GM12878 (cell line): ENCODE data around the gene CLCNKA. TPM values are rescaled to one million over a fixed set of nuclear protein-coding genes. Genes with fewer than 3 reads are reported as not detected.

Source experiments
- ATAC-seq: fragments of 200-7000 bp; cut with Tn5 transposase; 3 replicates; pipeline ENCODE4 v1.9.1; 2020; ENCODE audit warnings: mild to moderate bottlenecking, moderate library complexity
- BruUV-seq: library from RNA; stranded (reverse); fragments of 400-500 nt; replicated peaks from 2 replicates; lab custom pipeline; 2021; lab: Mats Ljungman, UMichigan
- CTCF ChIA-PET: fragments of 300-600 bp; sonication (Branson Sonifier 250); formaldehyde crosslinking; extraction: SDS; loops from one replicate; lab custom pipeline; 2021; ENCODE audit warnings: inconsistent platforms; lab: Yijun Ruan, JAX
- POLR2A ChIA-PET: fragments of 350-600 bp; formaldehyde crosslinking; extraction: SDS; loops from one replicate; lab custom pipeline; 2021; ENCODE audit warnings: inconsistent platforms; lab: Charles Lee
- RAD21 ChIA-PET: fragments of 300-600 bp; sonication (Branson Sonifier 250); formaldehyde crosslinking; loops from one replicate; lab custom pipeline; 2023; ENCODE audit warnings: antibody characterized with exemption; ENCODE audit not compliant: unreplicated experiment; lab: Charles Lee
- SMC1A ChIA-PET: fragments of 300-600 bp; sonication (Branson Sonifier 250); formaldehyde crosslinking; loops from one replicate; lab custom pipeline; 2023; ENCODE audit not compliant: unreplicated experiment, uncharacterized antibody; lab: Charles Lee
- DNase-seq: peaks from one replicate; pipeline ENCODE4 v3.0.0-alpha.2; 2011; ENCODE audit warnings: low read depth, low spot score
- FAIRE-seq: peaks from 3 replicates; lab custom pipeline; 2011; peaks lifted over from hg19 to GRCh38; lab: Jason Lieb, UNC
- H2AFZ ChIP-seq: 2 replicates; pipeline ENCODE4 v1.6.0; 2011; ENCODE audit warnings: low read depth, low read length, control low read depth; ENCODE audit not compliant: control insufficient read depth
- H3K27ac ChIP-seq: 2 replicates; pipeline ENCODE4 v1.5.1; 2011; ENCODE audit warnings: control low read depth; ENCODE audit not compliant: control insufficient read depth, insufficient read depth
- H3K27me3 ChIP-seq, 2 experiments: replicated peaks in 1 of 2; 2 replicates each; pipeline versions ENCODE4 v1.6.0 to v1.6.1; 2011; ENCODE audit warnings: low read length in 1 of 2; ENCODE audit not compliant: control insufficient read depth in 2 of 2, insufficient read depth in 2 of 2
- H3K36me3 ChIP-seq, 2 experiments: 2 replicates each; pipeline ENCODE4 v1.5.1; 2011; ENCODE audit warnings: low read length in 1 of 2; ENCODE audit not compliant: control insufficient read depth in 2 of 2, insufficient read depth in 2 of 2
- H3K4me1 ChIP-seq: 2 replicates; pipeline ENCODE4 v1.6.1; 2011; ENCODE audit warnings: mild to moderate bottlenecking, low read length, moderate library complexity, mixed read lengths; ENCODE audit not compliant: control insufficient read depth, insufficient read depth
- H3K4me2 ChIP-seq: 2 replicates; pipeline ENCODE4 v1.6.0; 2011; ENCODE audit warnings: control low read depth; ENCODE audit not compliant: control insufficient read depth, insufficient read depth
- H3K4me3 ChIP-seq: fragments of 200-600 bp; sonication (generic); 2 replicates; pipeline ENCODE4 v1.5.1; 2016
- H3K79me2 ChIP-seq: 2 replicates; pipeline ENCODE4 v1.6.0; 2011; ENCODE audit warnings: low read length; ENCODE audit not compliant: control insufficient read depth, insufficient read depth
- H3K9ac ChIP-seq: 2 replicates; pipeline ENCODE4 v1.8.0; 2011; ENCODE audit warnings: low read length, control low read depth, mixed read lengths; ENCODE audit not compliant: control insufficient read depth, insufficient read depth
- H3K9me3 ChIP-seq: replicated peaks from 3 replicates; pipeline ENCODE4 v1.5.1; 2011; ENCODE audit warnings: mild to moderate bottlenecking, low read length; ENCODE audit not compliant: control insufficient read depth, insufficient read depth
- H4K20me1 ChIP-seq: 2 replicates; pipeline ENCODE4 v1.6.0; 2011; ENCODE audit not compliant: control insufficient read depth, insufficient read depth
- NFXL1 ChIP-seq: fragments of 450-650 bp; IDR thresholded peaks from 2 replicates; pipeline ENCODE4 v1.6.1; 2017; ENCODE audit warnings: antibody characterized with exemption, mild to moderate bottlenecking, borderline replicate concordance
- SIX5 ChIP-seq: IDR thresholded peaks from 2 replicates; pipeline ENCODE4 v1.6.1; 2011; ENCODE audit warnings: mild to moderate bottlenecking, low read depth, low read length, moderate library complexity; ENCODE audit not compliant: severe bottlenecking
- SMC3 ChIP-seq: IDR thresholded peaks from 2 replicates; pipeline ENCODE4 v1.6.1; 2011; ENCODE audit warnings: low read length, improper control_type of control experiment, borderline replicate concordance
- STAT1 ChIP-seq: fragments of 450-650 bp; conservative IDR thresholded peaks from 2 replicates; pipeline ENCODE4 v1.6.1; 2014; ENCODE audit warnings: antibody characterized with exemption, mild to moderate bottlenecking
- WGBS: methylation state at CpG from one replicate; pipeline ENCODE4 v1.1.6; 2016; ENCODE audit warnings: low lambda C conversion rate; ENCODE audit not compliant: insufficient replicate concordance, insufficient coverage; ENCODE audit errors: missing lambda C conversion rate; 5-methylcytosine and 5-hydroxymethylcytosine counted together
- in situ Hi-C: fragments of 300-500 bp; cut with MboI; formaldehyde crosslinking; loops from 9 replicates; pipeline ENCODE4 v1.14.3; 2018; ENCODE audit warnings: mixed read lengths
- intact Hi-C: fragments of 100-400 bp; cut with micrococcal nuclease; formaldehyde crosslinking; loops from one replicate; pipeline ENCODE4 v1.14.2; 2022; ENCODE audit not compliant: unreplicated experiment
- polyA plus RNA-seq, 11 experiments: library from polyadenylated mRNA; depleted of rRNA in 4 of 11; unstranded in 6 of 11; stranded (reverse) in 5 of 11; fragments of >200 nt; fragmentation: Nextera tagmentation in 4 of 11; fragmentation: Illumina TruSeq in 1 of 11; extraction: Ambion mirVana in 4 of 11; extraction: Trizol in 1 of 11; gene quantifications; 1 replicate in 1 of 11; 2 replicates in 10 of 11; pipeline versions ENCODE4 v1.2.1 to v1.2.3, GENCODE V29; 2011 to 2016; ENCODE audit warnings: inconsistent platforms in 2 of 11, missing spikeins in 2 of 11, low read depth in 1 of 11
- total RNA-seq, 4 experiments: library from RNA; depleted of rRNA in 3 of 4; stranded (reverse); fragments of >200 nt in 3 of 4; fragmentation: Illumina TruSeq in 1 of 4; extraction: Trizol in 1 of 4; gene quantifications; 2 replicates each; pipeline versions ENCODE4 v1.2.1 to v1.2.3, GENCODE V29; 2013 to 2021
- TF ChIP-seq, protein P1 (sequence below): IDR thresholded peaks from 2 replicates; pipeline ENCODE4 v1.6.1; 2011; ENCODE audit warnings: borderline replicate concordance, low read depth, mild to moderate bottlenecking, moderate library complexity, low read length; ENCODE audit not compliant: insufficient read depth, poor library complexity, severe bottlenecking

The CLCNKA gene
- total and polyA plus RNA-seq, 10 of the 15 experiments (the other 5 are each of a cell fraction or from before 2014, with no cell fraction given): 0.02 to 0.15 (median 0.08) TPM; not detected in 6

DNA sequence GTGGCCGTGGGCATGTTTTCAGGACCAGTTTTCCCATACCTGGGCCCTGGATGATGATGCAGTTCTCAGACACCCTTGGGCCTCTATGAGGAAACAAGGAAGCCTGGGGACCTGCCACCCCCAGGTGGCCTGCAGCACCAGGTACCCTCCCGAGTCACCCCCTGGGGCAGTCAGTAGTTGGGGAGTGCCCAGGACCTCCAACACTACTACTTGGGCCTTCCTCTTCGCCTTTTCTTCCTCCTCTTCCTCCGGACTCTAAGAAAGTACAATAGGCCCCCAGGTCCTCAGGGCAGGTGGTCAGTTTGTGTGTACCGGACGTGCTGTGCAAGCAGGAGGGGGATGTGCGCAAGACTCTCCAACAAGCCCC lies 29.7 kb upstream of the CLCNKA start:
- POLR2A ChIA-PET: no interaction called here
- in situ Hi-C loops: no loop called here

More for the DNA sequence above, 29.7 kb upstream of the CLCNKA start:
- Histone ChIP-seq H3K36me3 (no peaks in the 10 kb centered on the region), H2AFZ (no peak overlapping the region), H3K9me3 (no peaks in the 10 kb centered on the region), H3K4me1 (no peaks in the 10 kb centered on the region), H3K4me3 (no peak overlapping the region), H3K4me2 (no peak overlapping the region), H3K27me3 (no peaks in the 10 kb centered on the region), H3K79me2 (no peaks in the 10 kb centered on the region), H3K9ac (no peak overlapping the region), H3K27ac (no peak overlapping the region), H4K20me1 (no peaks in the 10 kb centered on the region; the same call in 1 of the 2 replicates)
- ChIA-PET CTCF (no interaction called here), RAD21 (no interaction called here), SMC1A (no interaction called here)
- FAIRE-seq: no peak
- no TSS peak for BruUV-seq
- WGBS: 51% methylated on average over 7 of the region's 7 CpGs
- intact Hi-C loops: loop anchor here (5.0 kb wide), 1 partner anchor 200 kb away; no protein-coding TSS in a partner anchor
- no peak for ATAC-seq
- no peak for TF ChIP-seq STAT1
- no peak for TF ChIP-seq SIX5
- TF ChIP-seq SMC3: no peak
- TF ChIP-seq NFXL1: no peak
- TF ChIP-seq, protein P1, sequence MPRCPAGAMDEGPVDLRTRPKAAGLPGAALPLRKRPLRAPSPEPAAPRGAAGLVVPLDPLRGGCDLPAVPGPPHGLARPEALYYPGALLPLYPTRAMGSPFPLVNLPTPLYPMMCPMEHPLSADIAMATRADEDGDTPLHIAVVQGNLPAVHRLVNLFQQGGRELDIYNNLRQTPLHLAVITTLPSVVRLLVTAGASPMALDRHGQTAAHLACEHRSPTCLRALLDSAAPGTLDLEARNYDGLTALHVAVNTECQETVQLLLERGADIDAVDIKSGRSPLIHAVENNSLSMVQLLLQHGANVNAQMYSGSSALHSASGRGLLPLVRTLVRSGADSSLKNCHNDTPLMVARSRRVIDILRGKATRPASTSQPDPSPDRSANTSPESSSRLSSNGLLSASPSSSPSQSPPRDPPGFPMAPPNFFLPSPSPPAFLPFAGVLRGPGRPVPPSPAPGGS: no peak
- DNase-seq: no peak
